Activated B cell treated with CpG ODN at 0.5 μM for 24 hours (primary cell): ENCODE measurements around the gene NELFA. TPM values are rescaled to one million over a fixed set of nuclear protein-coding genes. Genes with fewer than 3 reads are reported as not detected.
"Not testable (repeated sequence)": the region's sequence is repeated elsewhere in the genome, so short reads cannot be mapped to it uniquely, and the experiment has no call there.

Experiments
- ATAC-seq: fragments of 200-7000 bp; cut with Tn5 transposase; one replicate; pipeline ENCODE4 v1.10.0; 2021; ENCODE audit warnings: low read depth, mild to moderate bottlenecking, moderate library complexity
- CTCF ChIA-PET: fragments of 350-600 bp; sonication (Branson Sonifier 250); formaldehyde crosslinking; loops from one replicate; lab custom pipeline; 2021; ENCODE audit warnings: antibody characterized with exemption; lab: Charles Lee
- POLR2A ChIA-PET: fragments of 350-600 bp; sonication (Branson Sonifier 250); formaldehyde crosslinking; loops from one replicate; lab custom pipeline; 2021; ENCODE audit warnings: antibody characterized with exemption; lab: Charles Lee
- DNase-seq: peaks from one replicate; pipeline ENCODE4 v3.0.0; 2022
- H3K27ac Mint-ChIP-seq: one replicate; pipeline ENCODE4 v1.8.0; 2020; ENCODE audit warnings: mixed read lengths
- H3K27me3 Mint-ChIP-seq: one replicate; pipeline ENCODE4 v1.8.0; 2021; ENCODE audit warnings: mixed read lengths
- H3K36me3 Mint-ChIP-seq: one replicate; pipeline ENCODE4 v1.8.0; 2021; ENCODE audit warnings: low read depth, mixed read lengths
- H3K4me1 Mint-ChIP-seq: one replicate; pipeline ENCODE4 v1.8.0; 2021; ENCODE audit warnings: mixed read lengths
- H3K4me3 Mint-ChIP-seq: one replicate; pipeline ENCODE4 v1.8.0; 2020; ENCODE audit warnings: mild to moderate bottlenecking, mixed read lengths
- H3K9me3 Mint-ChIP-seq: one replicate; pipeline ENCODE4 v1.8.0; 2020; ENCODE audit warnings: mixed read lengths
- CTCF ChIP-seq: fragments of 200-600 bp; IDR thresholded peaks from one replicate; pipeline ENCODE4 v1.8.0; 2022; ENCODE audit warnings: antibody characterized with exemption, mild to moderate bottlenecking
- intact Hi-C: fragments of 100-400 bp; cut with micrococcal nuclease; formaldehyde crosslinking; loops from one replicate; pipeline ENCODE4 v1.15.1; 2024
- total RNA-seq: library from RNA; stranded (reverse); gene quantifications from 2 replicates; pipeline ENCODE4 v1.2.3, GENCODE V29; 2022

NELFA gene
- total RNA-seq, 1 donor from 2014 or later: 49.9 TPM

GRCh38 chr4:2008671-2008920 is 178 bp downstream of the NELFA start:
- CTCF ChIA-PET: no interaction called here
- Mint-ChIP-seq H3K36me3 (peaks cover 27% of the 10 kb centered on the region), H3K4me1 (peaks cover 32% of the 10 kb centered on the region), H3K27ac (peak overlapping the region; percentile 84), H3K9me3 (no peaks in the 10 kb centered on the region), H3K27me3 (peaks cover 2% of the 10 kb centered on the region), H3K4me3 (peak overlapping the region; percentile 90)
- intact Hi-C loops: loop anchor here (5.0 to 10.0 kb wide), 9 partner anchors 136 to 1226 kb away; partner anchors contain the start of genes CFAP99, FAM193A, HAUS3 and LETM1
- no peak for TF ChIP-seq CTCF
- ATAC-seq (no peak), DNase-seq (no peak)
- POLR2A ChIA-PET: interaction anchor here (0.5 to 1.8 kb wide), 5 partner anchors 254 to 662 kb away, joined by 3 to 5 read pairs (median 3); partner anchors contain the start of gene UVSSA

- Mint-ChIP-seq H3K9me3 (no peaks in the 10 kb centered on the region), H3K27me3 (peaks cover 2% of the 10 kb centered on the region), H3K4me3 (peak overlapping the region; percentile 90), H3K4me1 (peaks cover 37% of the 10 kb centered on the region), H3K27ac (peak overlapping the region; percentile 84), H3K36me3 (peaks cover 33% of the 10 kb centered on the region)
- ChIA-PET POLR2A (interaction anchor here (0.6 to 1.8 kb wide), 4 partner anchors 254 to 662 kb away, joined by 3 to 5 read pairs (median 3); partner anchors contain the start of gene UVSSA), CTCF (no interaction called here)
- no peak for TF ChIP-seq CTCF
- no peak for DNase-seq
- no peak for ATAC-seq
- intact Hi-C loops: loop anchor here (5.0 to 10.0 kb wide), 9 partner anchors 136 to 1226 kb away; partner anchors contain the start of genes CFAP99, FAM193A, HAUS3 and LETM1
Observed at GRCh38 chr4:2007804-2008670, 737 bp downstream of the NELFA start.

GRCh38 chr4:2006956-2007653 is 1.7 kb downstream of the NELFA start:
- Mint-ChIP-seq H3K4me3 (peak overlapping the region; percentile 90), H3K36me3 (peaks cover 42% of the 10 kb centered on the region), H3K27ac (no peak overlapping the region), H3K27me3 (peaks cover 2% of the 10 kb centered on the region), H3K9me3 (no peaks in the 10 kb centered on the region), H3K4me1 (peaks cover 45% of the 10 kb centered on the region)
- intact Hi-C loops: loop anchor here (5.0 to 10.0 kb wide), 9 partner anchors 135 to 1225 kb away; partner anchors contain the start of genes CFAP99, FAM193A, HAUS3 and LETM1
- DNase-seq (no peak), ATAC-seq (no peak)
- CTCF ChIA-PET: no interaction called here
- no peak for TF ChIP-seq CTCF
- POLR2A ChIA-PET: no interaction called here

GRCh38 chr4:2006367-2006766 is 2.4 kb downstream of the NELFA start:
- H3K4me1 Mint-ChIP-seq: peaks cover 46% of the 10 kb centered on the region
- ChIA-PET POLR2A (no interaction called here), CTCF (no interaction called here)
- TF ChIP-seq CTCF: no peak
- no peak overlapping the region for H3K27ac Mint-ChIP-seq
- peaks cover 2% of the 10 kb centered on the region for H3K27me3 Mint-ChIP-seq
- peak overlapping the region; percentile 57 for H3K4me3 Mint-ChIP-seq
- no peak for ATAC-seq
- intact Hi-C loops: loop anchor here (5.0 to 10.0 kb wide), 9 partner anchors 134 to 1224 kb away; partner anchors contain the start of genes CFAP99, FAM193A, HAUS3 and LETM1
- peaks cover 43% of the 10 kb centered on the region for H3K36me3 Mint-ChIP-seq
- no peak for DNase-seq
- no peaks in the 10 kb centered on the region for H3K9me3 Mint-ChIP-seq

- H3K4me1 Mint-ChIP-seq: peaks cover 58% of the 10 kb centered on the region
- H3K27ac Mint-ChIP-seq, DNase-seq, CTCF ChIA-PET, ATAC-seq, H3K27me3 Mint-ChIP-seq, H3K4me3 Mint-ChIP-seq, POLR2A ChIA-PET: not testable (repeated sequence)
- H3K36me3 Mint-ChIP-seq: peaks cover 68% of the 10 kb centered on the region
- H3K9me3 Mint-ChIP-seq: peaks cover 12% of the 10 kb centered on the region
- intact Hi-C loops: loop anchor here (10.0 kb wide), 3 partner anchors 241 to 531 kb away; partner anchors contain the start of genes CFAP99, FAM193A, HAUS3 and POLN
Observed at GRCh38 chr4:2003361-2003760, 5.4 kb downstream of the NELFA start.

GRCh38 chr4:1999308-1999707 is 9.5 kb downstream of the NELFA start:
- DNase-seq, ATAC-seq, H3K27ac Mint-ChIP-seq, H3K27me3 Mint-ChIP-seq, CTCF ChIA-PET, H3K4me3 Mint-ChIP-seq, POLR2A ChIA-PET, intact Hi-C loops: not testable (repeated sequence)
- Mint-ChIP-seq H3K9me3 (peaks cover 27% of the 10 kb centered on the region), H3K4me1 (peaks cover 50% of the 10 kb centered on the region), H3K36me3 (peaks cover 76% of the 10 kb centered on the region)
